K562 (cell line): ENCODE results near the gene NLE1. TPM values are rescaled to one million over a fixed set of nuclear protein-coding genes. Genes with fewer than 3 reads are reported as not detected.

Experiments used
- ATAC-seq: fragments of 200-7000 bp; cut with Tn5 transposase; 3 replicates; pipeline ENCODE4 v1.9.1; 2020; ENCODE audit warnings: moderate library complexity
- BruUV-seq: library from RNA; stranded (reverse); fragments of 400-500 nt; replicated peaks from 2 replicates; lab custom pipeline; 2021; lab: Mats Ljungman, UMichigan
- CTCF ChIA-PET: fragments of 300-600 bp; formaldehyde crosslinking; extraction: SDS; loops from one replicate; lab custom pipeline; 2021; ENCODE audit warnings: low intra/inter-chr PET ratio; lab: Yijun Ruan, JAX
- POLR2A ChIA-PET: fragments of 300-600, 350-650 bp; sonication (Branson Sonifier 250); formaldehyde crosslinking; extraction: SDS; loops from one replicate; lab custom pipeline; 2021; ENCODE audit warnings: antibody characterized with exemption, inconsistent platforms; lab: Yijun Ruan, JAX
- DNase-seq, 4 experiments: peaks; one replicate each; pipeline versions ENCODE4 v3.0.0 to v3.0.0-alpha.2; 2011 to 2018; ENCODE audit warnings: low spot score in 3 of 4, mixed read lengths in 3 of 4; ENCODE audit errors: extremely low read depth in 1 of 4
- FAIRE-seq: peaks from 2 replicates; lab custom pipeline; 2011; peaks lifted over from hg19 to GRCh38; lab: Jason Lieb, UNC
- H2AFZ ChIP-seq: 2 replicates; pipeline ENCODE4 v1.6.0; 2011; ENCODE audit warnings: low read depth, low read length, control low read depth, inconsistent platforms
- H3K27ac ChIP-seq: fragments of 200-600 bp; 3 replicates; pipeline ENCODE4 v1.8.0; 2011; ENCODE audit warnings: low read depth, mild to moderate bottlenecking, control low read depth, inconsistent platforms, low read length, moderate library complexity, mixed read lengths; ENCODE audit errors: extremely low read depth
- H3K27me3 ChIP-seq, 2 experiments: fragments of 300-600 bp in 1 of 2; 2 replicates in 1 of 2; 3 replicates in 1 of 2; pipeline versions ENCODE4 v1.6.0 to v1.8.0; 2011; ENCODE audit warnings: inconsistent platforms in 2 of 2, low read length in 2 of 2, mild to moderate bottlenecking in 1 of 2, mixed read lengths in 1 of 2, moderate library complexity in 1 of 2; ENCODE audit not compliant: control insufficient read depth in 2 of 2, insufficient read depth in 2 of 2
- H3K36me3 ChIP-seq: fragments of 300-600 bp; 3 replicates; pipeline ENCODE4 v1.8.0; 2011; ENCODE audit warnings: mild to moderate bottlenecking, low read length, inconsistent platforms; ENCODE audit not compliant: control insufficient read depth, insufficient read depth
- H3K4me1 ChIP-seq, 2 experiments: fragments of 200-600 bp in 1 of 2; replicated peaks in 1 of 2; 2 replicates in 1 of 2; 3 replicates in 1 of 2; pipeline versions ENCODE4 v1.5.1 to v1.8.0; 2011; ENCODE audit warnings: inconsistent platforms in 2 of 2, low read length in 2 of 2, mild to moderate bottlenecking in 1 of 2, mixed read lengths in 1 of 2, moderate library complexity in 1 of 2; ENCODE audit not compliant: control insufficient read depth in 2 of 2, insufficient read depth in 2 of 2
- H3K4me2 ChIP-seq: 2 replicates; pipeline ENCODE4 v1.6.1; 2011; ENCODE audit warnings: low read length, control low read depth, inconsistent platforms, mixed read lengths; ENCODE audit not compliant: insufficient read depth
- H3K4me3 ChIP-seq: fragments of 200-600 bp; sonication (generic), shearing (Covaris generic); 2 replicates; pipeline ENCODE4 v1.5.1; 2016; ENCODE audit warnings: control low read depth, inconsistent platforms
- H3K79me2 ChIP-seq: fragments of 200-600 bp; 3 replicates; pipeline ENCODE4 v1.8.0; 2011; ENCODE audit warnings: low read length, inconsistent platforms; ENCODE audit not compliant: control insufficient read depth, insufficient read depth
- H3K9ac ChIP-seq, 2 experiments: 2 replicates each; pipeline versions ENCODE4 v1.6.0 to v1.6.1; 2011; ENCODE audit warnings: low read depth in 2 of 2, low read length in 2 of 2, control low read depth in 1 of 2, inconsistent platforms in 1 of 2, mild to moderate bottlenecking in 1 of 2, mixed read lengths in 1 of 2; ENCODE audit not compliant: insufficient read depth in 1 of 2
- H3K9me1 ChIP-seq: one replicate; pipeline ENCODE4 v1.6.0; 2011; ENCODE audit warnings: inconsistent platforms, mild to moderate bottlenecking, low read length, moderate library complexity; ENCODE audit not compliant: control insufficient read depth, insufficient read depth
- H3K9me3 ChIP-seq: replicated peaks from 2 replicates; pipeline ENCODE4 v1.5.1; 2011; ENCODE audit warnings: low read depth, low read length, inconsistent platforms; ENCODE audit not compliant: control insufficient read depth, insufficient read depth
- H4K20me1 ChIP-seq: replicated peaks from 2 replicates; pipeline ENCODE4 v1.6.1; 2011; ENCODE audit warnings: low read length, inconsistent platforms, mixed read lengths; ENCODE audit not compliant: control insufficient read depth, insufficient read depth
- ERF ChIP-seq: fragments of 450-650 bp; formaldehyde crosslinking; IDR thresholded peaks from 2 replicates; pipeline ENCODE4 v1.4.0; 2020; ENCODE audit warnings: mild to moderate bottlenecking, mixed read lengths
- POLR2G ChIP-seq: fragments of 200-400 bp; formaldehyde crosslinking; IDR thresholded peaks from 2 replicates; pipeline ENCODE4 v1.6.1; 2017; ENCODE audit warnings: low read depth, mild to moderate bottlenecking, antibody characterized with exemption, low read length, moderate library complexity
- RBFOX2 ChIP-seq: fragments of 200-400 bp; formaldehyde crosslinking; IDR thresholded peaks from 2 replicates; pipeline ENCODE4 v1.6.1; 2017; ENCODE audit warnings: low read depth, mild to moderate bottlenecking, low read length, moderate library complexity
- SMARCA5 ChIP-seq: fragments of 450-650 bp; IDR thresholded peaks from 2 replicates; pipeline ENCODE4 v1.6.1; 2016
- U2AF1 ChIP-seq: fragments of 200-400 bp; formaldehyde crosslinking; optimal IDR thresholded peaks from 2 replicates; pipeline ENCODE3; 2017; ENCODE audit warnings: mild to moderate bottlenecking, low read depth, low read length, moderate library complexity
- ZNF511 ChIP-seq: sonication (generic); formaldehyde crosslinking; IDR thresholded peaks from 2 replicates; pipeline ENCODE4 v1.8.0; 2022; ENCODE audit warnings: mild to moderate bottlenecking, missing genetic modification reagents
- WGBS: fragments of 100-300 bp; shearing (Covaris generic); methylation state at CpG from one replicate; pipeline ENCODE4 v1.1.6; 2016; ENCODE audit warnings: low coverage, mixed read lengths; ENCODE audit not compliant: insufficient coverage; ENCODE audit errors: missing lambda C conversion rate; 5-methylcytosine and 5-hydroxymethylcytosine counted together
- in situ Hi-C: fragments of 300-500 bp; cut with MboI; formaldehyde crosslinking; loops from 4 replicates; pipeline ENCODE4 v1.15.0; 2018; ENCODE audit warnings: inconsistent platforms, mixed read lengths
- intact Hi-C: fragments of 100-400 bp; cut with micrococcal nuclease; formaldehyde crosslinking; loops from 2 replicates; pipeline ENCODE4 v1.14.2; 2022
- polyA plus RNA-seq, 8 experiments: library from polyadenylated mRNA; depleted of rRNA in 4 of 8; stranded (reverse) in 5 of 8; unstranded in 3 of 8; fragments of >200 nt; fragmentation: Nextera tagmentation in 2 of 8; fragmentation: Illumina TruSeq in 1 of 8; extraction: Ambion mirVana in 2 of 8; extraction: Trizol in 1 of 8; gene quantifications; 2 replicates each; pipeline versions ENCODE4 v1.2.1 to v1.2.3, GENCODE V29; 2011 to 2014; ENCODE audit warnings: inconsistent platforms in 1 of 8, missing spikeins in 1 of 8
- total RNA-seq, 7 experiments: library from RNA; depleted of rRNA in 6 of 7; stranded (reverse); fragments of >200 nt in 6 of 7; fragmentation: Illumina TruSeq in 2 of 7; extraction: Trizol in 2 of 7; gene quantifications; 2 replicates each; pipeline versions ENCODE4 v1.2.1 to v1.2.3, GENCODE V29; 2011 to 2021; ENCODE audit warnings: low replicate concordance in 1 of 7

The NLE1 gene
- total and polyA plus RNA-seq, 9 of the 15 experiments (the other 6 are each of a cell fraction or from before 2014, with no cell fraction given): 3.8 to 69.0 (median 29.4) TPM

DNA sequence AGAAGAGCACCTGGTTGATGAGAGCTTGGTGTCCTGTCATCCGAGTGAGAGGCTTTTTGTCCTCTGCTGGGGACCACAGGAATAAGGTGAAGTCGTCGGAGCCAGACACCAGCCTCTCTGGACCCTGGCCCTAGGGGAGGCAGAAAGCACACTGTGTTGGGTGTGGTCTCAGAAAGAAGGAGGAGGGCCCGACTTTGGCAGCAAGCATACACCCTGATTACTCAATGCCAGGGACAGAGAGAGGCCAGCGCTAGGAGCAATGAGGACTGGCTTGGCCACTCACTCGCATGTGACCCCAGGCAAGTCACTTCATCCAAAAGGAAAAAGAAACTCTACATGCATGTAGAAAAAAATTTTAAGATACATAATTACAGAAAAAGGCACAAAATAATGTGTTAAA, 6.8 kb downstream of the NLE1 start:
- POLR2A ChIA-PET: no interaction called here
- Histone ChIP-seq H3K9me3 (no peaks in the 10 kb centered on the region), H3K27me3 (no peaks in the 10 kb centered on the region), H2AFZ (no peak overlapping the region), H3K4me3 (no peak overlapping the region), H3K79me2 (peaks cover 13% of the 10 kb centered on the region), H3K9ac (no peak overlapping the region), H3K4me2 (no peak overlapping the region), H4K20me1 (peaks cover 19% of the 10 kb centered on the region), H3K4me1 (peaks cover 0 to 4% of the 10 kb centered on the region in 2 experiments; a peak in 2 of 5 replicates), H3K36me3 (peaks cover 100% of the 10 kb centered on the region), H3K9me1 (peaks cover 4% of the 10 kb centered on the region), H3K27ac (no peak overlapping the region)
- CTCF ChIA-PET: no interaction called here
- intact Hi-C loops: no loop called here
- FAIRE-seq (no peak), ATAC-seq (no peak), DNase-seq (no peak)
- TF ChIP-seq SMARCA5 (no peak), ERF (CRISPR knock-in tag) (no peak), U2AF1 (no peak)
- no TSS peak for BruUV-seq
- WGBS: 98% methylated on average over 5 of the region's 6 CpGs
- in situ Hi-C loops: no loop called here

- no peak overlapping the region for H2AFZ ChIP-seq
- intact Hi-C loops (no loop called here), in situ Hi-C loops (no loop called here)
- H3K4me2 ChIP-seq: no peak overlapping the region
- DNase-seq (no peak), ATAC-seq (no peak), FAIRE-seq (no peak)
- ChIA-PET CTCF (interaction anchor here (0.6 kb wide), 1 partner anchor 709 kb away, joined by 3 read pairs; no protein-coding TSS in a partner anchor), POLR2A (interaction anchor here (0.6 kb wide), 1 partner anchor 43 kb away, joined by 3 read pairs; no protein-coding TSS in a partner anchor)
- H3K9me3 ChIP-seq: no peaks in the 10 kb centered on the region
- H3K4me3 ChIP-seq: no peak overlapping the region
- H3K9ac ChIP-seq: peak overlapping the region in 1 of 2 experiments; percentile 32; a peak in 1 of 4 replicates
- H3K4me1 ChIP-seq: peaks cover 0 to 5% of the 10 kb centered on the region in 2 experiments; a peak in 2 of 5 replicates
- H3K36me3 ChIP-seq: peaks cover 78% of the 10 kb centered on the region
- H3K27me3 ChIP-seq: no peaks in the 10 kb centered on the region
- H3K27ac ChIP-seq: no peak overlapping the region
- peaks cover 4% of the 10 kb centered on the region for H3K9me1 ChIP-seq
- WGBS: 91% methylated on average over 22 of the region's 22 CpGs
- TF ChIP-seq ZNF511 (CRISPR knock-in tag) (no peak), POLR2G (peak; percentile 32; the same call in 1 of the 2 replicates), RBFOX2 (peak; percentile 34; the same call in 1 of the 2 replicates)
- H3K79me2 ChIP-seq: no peaks in the 10 kb centered on the region
- peaks cover 17% of the 10 kb centered on the region for H4K20me1 ChIP-seq
- no TSS peak for BruUV-seq
These were observed 9.1 kb downstream of the NLE1 start for GRCh38 chr17:35132816-35133550.
